PC-3 (cell line): Measurements from ENCODE around the gene GTF3C2.

Experiments
- CTCF ChIP-seq: fragments of 300-600 bp; sonication (generic); conservative IDR thresholded peaks from 2 replicates; pipeline ENCODE4 v1.5.1; 2017; ENCODE audit warnings: antibody characterized with exemption, low read depth, mild to moderate bottlenecking, low read length
- EZH2phosphoT487 ChIP-seq: fragments of 300-600 bp; sonication (generic); IDR thresholded peaks from 2 replicates; pipeline ENCODE4 v1.6.1; 2018; ENCODE audit warnings: mild to moderate bottlenecking, antibody characterized with exemption, low read length, borderline replicate concordance

- TF ChIP-seq CTCF: no peak
- no peak for TF ChIP-seq EZH2phosphoT487
These were observed 75.7 kb downstream of the GTF3C2 start for GRCh38 chr2:27280826-27281225.
